Measurements from ENCODE around the gene CMIP. TPM values are rescaled to one million over a fixed set of nuclear protein-coding genes. Genes with fewer than 3 reads are reported as not detected.

Gene CMIP
- total RNA-seq, 1 experiment from 2014 or later = 25.7 TPM

DNA sequence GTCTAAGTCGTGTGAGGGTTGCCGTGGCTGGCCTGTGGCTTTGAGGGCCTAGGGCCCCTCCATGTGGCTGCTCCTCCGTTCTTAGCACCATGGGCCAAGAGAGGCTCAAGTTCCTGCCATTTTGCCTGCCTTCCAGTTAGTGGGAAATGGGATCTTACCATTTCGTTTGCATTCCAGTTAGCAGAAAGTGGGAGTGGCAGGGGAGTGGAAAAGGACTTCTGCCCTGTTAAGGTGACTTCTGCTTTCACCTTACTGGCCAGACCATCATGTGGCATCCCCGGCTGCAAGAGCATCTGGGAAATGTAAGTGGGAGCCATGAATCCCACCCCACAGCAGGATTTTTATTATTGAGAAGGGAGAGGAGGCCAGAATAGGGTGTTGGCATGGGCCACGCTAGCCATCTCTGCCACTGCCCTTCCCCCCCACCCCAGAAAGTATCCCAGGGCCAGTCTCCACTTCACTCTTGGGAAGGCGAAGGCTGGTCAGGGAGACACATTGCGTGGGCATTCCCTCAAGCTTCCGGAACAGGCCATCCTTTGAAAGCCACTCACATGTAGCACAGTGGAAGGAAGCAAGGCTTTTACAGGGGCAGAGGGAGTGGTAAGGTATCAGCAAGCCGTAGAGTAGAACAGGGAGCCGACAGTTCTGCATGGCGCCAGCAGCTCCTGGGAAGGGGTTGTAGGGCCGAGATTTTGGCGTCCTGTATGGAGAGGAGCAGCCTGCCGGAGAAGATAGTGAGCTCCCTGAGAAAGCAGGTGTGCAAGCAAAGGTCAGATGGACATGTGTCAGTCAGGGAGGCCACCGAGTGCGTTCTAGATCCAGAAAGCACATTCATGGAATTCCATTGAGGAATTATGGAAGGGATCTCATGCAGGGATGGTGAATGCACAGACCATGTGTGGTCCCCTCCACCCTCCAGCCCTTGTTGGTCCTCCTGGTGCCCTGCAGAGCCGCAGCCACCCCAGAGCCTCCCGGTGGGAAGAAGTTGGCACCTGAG lies 33.4 kb downstream of the CMIP start:
- ChIA-PET POLR2A (ENCODE audit: unreplicated experiment) (no interaction called here), CTCF (no interaction called here)
- Histone ChIP-seq H4K20me1 (ENCODE audit: low read length) (peaks cover 16% of the 10 kb centered on the region; the same call in 1 of the 2 replicates), H3K4me2 (ENCODE audit: low read length) (no peak overlapping the region), H3K27ac (ENCODE audit: low read length) (no peak overlapping the region), H3K9me3 (ENCODE audit: low read length) (no peaks in the 10 kb centered on the region), H3K4me3 (ENCODE audit: low read length) (no peak overlapping the region), H3F3A (ENCODE audit: low read length, unreplicated experiment) (no peaks in the 10 kb centered on the region), H2AFZ (ENCODE audit: low read length) (no peak overlapping the region), H3K9me2 (replicated peaks; ENCODE audit: low read length) (no peaks in the 10 kb centered on the region), H3K27me3 (ENCODE audit: low read length) (no peaks in the 10 kb centered on the region), H3K9ac (ENCODE audit: low read length) (no peak overlapping the region), H3K4me1 (ENCODE audit: insufficient read depth, low read length) (no peaks in the 10 kb centered on the region), H3K79me2 (ENCODE audit: low read length) (peaks cover 99% of the 10 kb centered on the region), H3K36me3 (ENCODE audit: low read depth, low read length) (peaks cover 2% of the 10 kb centered on the region; the same call in 1 of the 2 replicates)
- TF ChIP-seq EZH2 (IDR thresholded peaks at IDR 0.05; ENCODE audit: low read length, unreplicated experiment) = no peak
- TF ChIP-seq, protein P1, sequence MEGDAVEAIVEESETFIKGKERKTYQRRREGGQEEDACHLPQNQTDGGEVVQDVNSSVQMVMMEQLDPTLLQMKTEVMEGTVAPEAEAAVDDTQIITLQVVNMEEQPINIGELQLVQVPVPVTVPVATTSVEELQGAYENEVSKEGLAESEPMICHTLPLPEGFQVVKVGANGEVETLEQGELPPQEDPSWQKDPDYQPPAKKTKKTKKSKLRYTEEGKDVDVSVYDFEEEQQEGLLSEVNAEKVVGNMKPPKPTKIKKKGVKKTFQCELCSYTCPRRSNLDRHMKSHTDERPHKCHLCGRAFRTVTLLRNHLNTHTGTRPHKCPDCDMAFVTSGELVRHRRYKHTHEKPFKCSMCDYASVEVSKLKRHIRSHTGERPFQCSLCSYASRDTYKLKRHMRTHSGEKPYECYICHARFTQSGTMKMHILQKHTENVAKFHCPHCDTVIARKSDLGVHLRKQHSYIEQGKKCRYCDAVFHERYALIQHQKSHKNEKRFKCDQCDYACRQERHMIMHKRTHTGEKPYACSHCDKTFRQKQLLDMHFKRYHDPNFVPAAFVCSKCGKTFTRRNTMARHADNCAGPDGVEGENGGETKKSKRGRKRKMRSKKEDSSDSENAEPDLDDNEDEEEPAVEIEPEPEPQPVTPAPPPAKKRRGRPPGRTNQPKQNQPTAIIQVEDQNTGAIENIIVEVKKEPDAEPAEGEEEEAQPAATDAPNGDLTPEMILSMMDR (conservative IDR thresholded peaks at IDR 0.05; ENCODE audit: low read depth, low read length) = no peak
- TF ChIP-seq EZH2phosphoT487 (IDR thresholded peaks at IDR 0.05; ENCODE audit: borderline replicate concordance, low read length) = no peak
- intact Hi-C loops (cut with micrococcal nuclease) = no loop called here
- ATAC-seq (no peak), DNase-seq (no peak)
- no TSS peak for BruUV-seq (replicated peaks)

DNA sequence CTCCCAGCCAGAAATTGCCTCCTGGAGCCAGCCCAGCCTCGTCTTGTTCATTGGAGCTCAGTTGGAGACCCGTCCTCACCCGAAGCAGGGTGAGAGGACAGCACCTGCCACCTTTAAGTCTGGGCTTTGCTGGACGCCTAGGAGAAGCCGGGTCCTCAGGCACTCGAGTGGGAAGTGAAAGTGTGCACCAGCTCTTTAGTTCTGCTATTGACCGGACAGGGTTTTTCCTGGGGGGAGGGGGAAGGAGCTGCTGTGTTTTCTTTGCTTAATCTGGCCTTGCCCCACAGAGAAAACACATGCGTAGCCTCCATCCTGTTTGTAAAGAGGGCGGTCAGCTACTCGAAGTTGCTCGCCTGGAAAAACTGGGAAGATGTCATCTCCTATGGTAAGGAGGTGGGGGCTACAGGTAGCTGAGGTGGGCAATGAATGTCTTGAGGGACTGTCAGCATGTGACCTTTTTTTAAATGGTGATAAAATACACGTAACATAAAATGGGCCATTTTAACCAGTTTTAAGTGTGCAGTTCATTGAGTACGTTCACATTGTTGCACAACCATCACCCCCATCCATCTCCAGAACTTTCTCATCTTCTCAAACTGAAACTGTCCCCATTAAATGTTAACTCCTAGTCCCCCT lies 34.4 kb downstream of the CMIP start:
- no peaks in the 10 kb centered on the region for H3K9me2 ChIP-seq (replicated peaks; ENCODE audit: low read length)
- H2AFZ ChIP-seq (ENCODE audit: low read length) = no peak overlapping the region
- peaks cover 99% of the 10 kb centered on the region for H3K79me2 ChIP-seq (ENCODE audit: low read length)
- ChIA-PET POLR2A (ENCODE audit: unreplicated experiment) (no interaction called here), CTCF (no interaction called here)
- no peak overlapping the region for H3K4me3 ChIP-seq (ENCODE audit: low read length)
- no peaks in the 10 kb centered on the region for H3K27me3 ChIP-seq (ENCODE audit: low read length)
- H3K9ac ChIP-seq (ENCODE audit: low read length) = no peak overlapping the region
- TF ChIP-seq EZH2 (IDR thresholded peaks at IDR 0.05; ENCODE audit: low read length, unreplicated experiment) (no peak), EZH2phosphoT487 (IDR thresholded peaks at IDR 0.05; ENCODE audit: borderline replicate concordance, low read length) (no peak)
- TF ChIP-seq, protein P1 (conservative IDR thresholded peaks at IDR 0.05; ENCODE audit: low read depth, low read length) = no peak
- peaks cover 10% of the 10 kb centered on the region; the same call in 1 of the 2 replicates for H4K20me1 ChIP-seq (ENCODE audit: low read length)
- H3K4me1 ChIP-seq (ENCODE audit: insufficient read depth, low read length) = peaks cover 6% of the 10 kb centered on the region
- DNase-seq = no peak
- H3K4me2 ChIP-seq (ENCODE audit: low read length) = no peak overlapping the region
- peaks cover 2% of the 10 kb centered on the region; the same call in 1 of the 2 replicates for H3K36me3 ChIP-seq (ENCODE audit: low read depth, low read length)
- no TSS peak for BruUV-seq (replicated peaks)
- no peaks in the 10 kb centered on the region for H3F3A ChIP-seq (ENCODE audit: low read length, unreplicated experiment)
- no peak for ATAC-seq
- intact Hi-C loops (cut with micrococcal nuclease) = no loop called here
- no peaks in the 10 kb centered on the region for H3K9me3 ChIP-seq (ENCODE audit: low read length)
- H3K27ac ChIP-seq (ENCODE audit: low read length) = no peak overlapping the region
